ENCODE measurements around the gene UQCC3.

DNA sequence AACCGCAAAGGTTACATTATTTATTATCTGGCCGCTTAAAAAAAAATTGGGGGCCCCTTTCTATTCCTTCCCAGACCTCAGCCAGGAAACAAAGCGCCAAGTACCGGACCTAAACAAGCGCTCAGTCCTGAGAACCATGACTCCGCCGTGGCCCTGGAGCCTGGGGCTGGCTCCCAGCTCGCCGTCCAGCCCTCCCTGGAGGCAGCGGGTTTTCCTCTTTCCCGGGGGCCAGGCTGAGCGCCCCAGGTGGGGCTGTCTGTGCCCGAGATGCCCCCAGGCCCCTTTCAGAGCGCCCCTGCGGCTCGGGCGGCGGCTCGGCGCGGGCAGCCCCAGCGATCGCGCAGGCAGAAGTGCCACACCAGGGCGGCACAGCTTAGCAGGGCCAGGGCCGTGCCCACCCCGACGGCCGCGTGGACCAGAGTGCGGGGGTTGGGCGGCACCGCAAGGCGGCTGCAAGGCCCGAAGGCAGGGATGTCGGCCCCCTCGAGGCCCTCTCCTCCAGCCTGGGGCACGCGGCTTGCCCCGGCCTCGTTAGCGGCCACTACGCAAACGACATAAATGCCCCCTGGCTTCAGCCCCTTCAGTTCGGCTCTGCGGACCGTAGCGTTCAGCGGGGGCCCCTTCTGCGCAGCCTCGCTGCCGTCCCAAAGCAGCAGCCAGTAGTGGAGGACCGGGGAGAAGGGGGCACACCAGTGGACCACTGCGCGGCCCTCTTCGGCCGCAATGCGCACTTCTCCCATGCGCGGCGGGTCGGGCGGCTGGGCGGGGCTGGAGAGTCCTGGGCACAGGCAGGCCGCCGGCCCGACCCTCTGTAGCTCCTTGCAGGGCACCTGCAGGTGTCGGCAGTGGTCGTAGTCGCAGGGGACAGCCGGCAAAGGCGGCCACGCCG is 16.3 kb downstream of the UQCC3 start:
- no peak for TF ChIP-seq GATA2 (IDR thresholded peaks at IDR 0.05; ENCODE audit: low read depth, low read length)
- no peak for TF ChIP-seq GATA3 (IDR thresholded peaks at IDR 0.05; ENCODE audit: low read depth, low read length)

Measured in SH-SY5Y (cell line).